Eye (tissue), 1 donor: Measurements from ENCODE around the gene MYH9.
"Not testable (repeated sequence)": the region's sequence is repeated elsewhere in the genome, so short reads cannot be mapped to it uniquely, and the experiment has no call there.

ENCODE experiments used
- DNase-seq: peaks from one replicate; pipeline ENCODE4 v3.0.0-alpha.2; 2015

Gene MYH9

GRCh38 chr22:36262307-36262706 lies 125.5 kb downstream of the MYH9 start:
- not testable (repeated sequence) for DNase-seq

GRCh38 chr22:36261675-36262074 lies 126.1 kb downstream of the MYH9 start:
- not testable (repeated sequence) for DNase-seq

- DNase-seq = no peak
These were observed 128.0 kb downstream of the MYH9 start for GRCh38 chr22:36259615-36260300.

GRCh38 chr22:36258701-36259614 lies 128.8 kb downstream of the MYH9 start:
- peak; percentile 89 for DNase-seq

- no peak for DNase-seq
These were observed 129.7 kb downstream of the MYH9 start for GRCh38 chr22:36257948-36258670.

GRCh38 chr22:36257308-36257707 lies 130.5 kb downstream of the MYH9 start:
- no peak for DNase-seq

GRCh38 chr22:36256478-36256877 lies 131.3 kb downstream of the MYH9 start:
- DNase-seq = no peak

GRCh38 chr22:36255572-36255971 lies 132.2 kb downstream of the MYH9 start:
- not testable (repeated sequence) for DNase-seq

GRCh38 chr22:36253523-36254490 lies 134.0 kb downstream of the MYH9 start:
- no peak for DNase-seq

- DNase-seq = no peak
These were observed 134.8 kb downstream of the MYH9 start, which contains the start of gene APOL1 for GRCh38 chr22:36252754-36253522. APOL1 (plus strand) TSS chr22:36253133; CDS start chr22:36254956, 1,823 bp downstream.

- DNase-seq = not testable (repeated sequence)
These were observed 135.7 kb downstream of the MYH9 start for GRCh38 chr22:36251979-36252608.

- not testable (repeated sequence) for DNase-seq
These were observed 137.3 kb downstream of the MYH9 start for GRCh38 chr22:36250292-36250960.

- no peak for DNase-seq
These were observed 138.6 kb downstream of the MYH9 start for GRCh38 chr22:36249160-36249559.

GRCh38 chr22:36247955-36248354 lies 139.8 kb downstream of the MYH9 start:
- no peak for DNase-seq

GRCh38 chr22:36246718-36247117 lies 141.0 kb downstream of the MYH9 start:
- no peak for DNase-seq

- no peak for DNase-seq
These were observed 141.9 kb downstream of the MYH9 start for GRCh38 chr22:36245805-36246356.

- DNase-seq = no peak
These were observed 143.0 kb downstream of the MYH9 start for GRCh38 chr22:36244522-36245391.

GRCh38 chr22:36243986-36244385 lies 143.8 kb downstream of the MYH9 start:
- no peak for DNase-seq
